Liver (tissue), 9 donors: ENCODE results near the gene SNCAIP. TPM values are rescaled to one million over a fixed set of nuclear protein-coding genes. Genes with fewer than 3 reads are reported as not detected.

Experiments
- DNase-seq: peaks from one replicate; pipeline ENCODE4 v3.0.0-alpha.2; 2017; ENCODE audit warnings: low spot score
- H3K27ac ChIP-seq, 2 donors: one replicate each; pipeline ENCODE4 v1.7.0; 2013; ENCODE audit warnings: inconsistent platforms in 2 of 2, low read length in 2 of 2, control low read depth in 1 of 2, low read depth in 1 of 2, mild to moderate bottlenecking in 1 of 2
- H3K27me3 ChIP-seq, 4 donors: one replicate each; pipeline versions ENCODE4 v1.6.1 to v1.7.0; 2013; ENCODE audit warnings: low read length in 3 of 4, inconsistent platforms in 1 of 4, mild to moderate bottlenecking in 1 of 4, moderate library complexity in 1 of 4; ENCODE audit not compliant: control insufficient read depth in 4 of 4, insufficient read depth in 4 of 4
- H3K36me3 ChIP-seq, 4 donors: one replicate each; pipeline versions ENCODE4 v1.6.1 to v1.7.0; 2013; ENCODE audit warnings: low read length in 3 of 4, mild to moderate bottlenecking in 3 of 4, low read depth in 1 of 4, moderate library complexity in 1 of 4; ENCODE audit not compliant: control insufficient read depth in 4 of 4, insufficient read depth in 3 of 4
- H3K4me1 ChIP-seq, 4 donors: one replicate each; pipeline versions ENCODE4 v1.6.1 to v1.7.0; 2013; ENCODE audit warnings: low read length in 3 of 4, mild to moderate bottlenecking in 3 of 4, moderate library complexity in 1 of 4; ENCODE audit not compliant: control insufficient read depth in 4 of 4, insufficient read depth in 4 of 4
- H3K4me3 ChIP-seq, 3 donors: one replicate each; pipeline versions ENCODE4 v1.6.1 to v1.7.0; 2013; ENCODE audit warnings: low read length in 3 of 3, control low read depth in 1 of 3, low read depth in 1 of 3, mild to moderate bottlenecking in 1 of 3
- H3K9ac ChIP-seq, 2 donors: one replicate each; pipeline ENCODE4 v1.7.0; 2013; ENCODE audit warnings: low read length in 2 of 2, mild to moderate bottlenecking in 2 of 2, moderate library complexity in 2 of 2, control low read depth in 1 of 2, low read depth in 1 of 2
- H3K9me3 ChIP-seq, 4 donors: one replicate each; pipeline versions ENCODE4 v1.6.1 to v1.7.0; 2013; ENCODE audit warnings: low read length in 3 of 4; ENCODE audit not compliant: control insufficient read depth in 4 of 4
- ATF3 ChIP-seq: IDR thresholded peaks from 2 replicates; pipeline ENCODE4 v1.6.1; 2016; ENCODE audit warnings: antibody characterized with exemption
- EGR1 ChIP-seq, 2 donors: IDR thresholded peaks; 2 replicates each; pipeline ENCODE4 v1.6.1; 2016 to 2018; ENCODE audit warnings: antibody characterized with exemption in 2 of 2, low read depth in 2 of 2
- FOXA1 ChIP-seq: IDR thresholded peaks from 2 replicates; pipeline ENCODE4 v1.6.1; 2016; ENCODE audit warnings: antibody characterized with exemption
- FOXA2 ChIP-seq: IDR thresholded peaks from 2 replicates; pipeline ENCODE4 v1.6.1; 2016; ENCODE audit warnings: antibody characterized with exemption
- GABPA ChIP-seq, 2 donors: IDR thresholded peaks in 1 of 2; conservative IDR thresholded peaks in 1 of 2; 2 replicates each; pipeline ENCODE4 v1.6.1; 2016; ENCODE audit warnings: antibody characterized with exemption in 2 of 2, mild to moderate bottlenecking in 1 of 2, moderate library complexity in 1 of 2
- HNF4A ChIP-seq, 2 donors: conservative IDR thresholded peaks; 2 replicates each; pipeline ENCODE4 v1.6.1; 2016; ENCODE audit warnings: antibody characterized with exemption in 2 of 2, mild to moderate bottlenecking in 2 of 2
- HNF4G ChIP-seq: IDR thresholded peaks from 2 replicates; pipeline ENCODE4 v1.6.1; 2016; ENCODE audit warnings: antibody characterized with exemption
- JUND ChIP-seq, 2 donors: IDR thresholded peaks; 2 replicates each; pipeline ENCODE4 v1.6.1; 2016; ENCODE audit warnings: antibody characterized with exemption in 2 of 2
- NR2F2 ChIP-seq: IDR thresholded peaks from 2 replicates; pipeline ENCODE4 v1.6.1; 2016; ENCODE audit warnings: antibody characterized with exemption
- RAD21 ChIP-seq, 2 donors: IDR thresholded peaks; 2 replicates each; pipeline ENCODE4 v1.6.1; 2016; ENCODE audit warnings: antibody characterized with exemption in 2 of 2, mild to moderate bottlenecking in 2 of 2
- RXRA ChIP-seq, 2 donors: IDR thresholded peaks; 2 replicates each; pipeline ENCODE4 v1.6.1; 2017 to 2018; ENCODE audit warnings: antibody characterized with exemption in 2 of 2, mild to moderate bottlenecking in 1 of 2
- SP1 ChIP-seq: IDR thresholded peaks from 2 replicates; pipeline ENCODE4 v1.6.1; 2018; ENCODE audit warnings: antibody characterized with exemption, mild to moderate bottlenecking
- TAF1 ChIP-seq: conservative IDR thresholded peaks from 2 replicates; pipeline ENCODE4 v1.6.1; 2016; ENCODE audit warnings: antibody characterized with exemption, mild to moderate bottlenecking
- YY1 ChIP-seq: IDR thresholded peaks from 2 replicates; pipeline ENCODE4 v1.6.1; 2016; ENCODE audit warnings: antibody characterized with exemption, mild to moderate bottlenecking
- ZBTB33 ChIP-seq: IDR thresholded peaks from 2 replicates; pipeline ENCODE4 v1.6.1; 2016; ENCODE audit warnings: antibody characterized with exemption
- WGBS: extraction: QIAGEN DNeasy Blood & Tissue Kit; methylation state at CpG from one replicate; pipeline ENCODE4 v1.1.7; 2013; 5-methylcytosine and 5-hydroxymethylcytosine counted together
- polyA plus RNA-seq, 2 donors: library from polyadenylated mRNA; stranded (reverse) in 1 of 2; unstranded in 1 of 2; fragments of 200-250 nt in 1 of 2; fragments of >200 nt in 1 of 2; fragmentation: Nextera tagmentation in 1 of 2; extraction: Ambion mirVana in 1 of 2; gene quantifications; one replicate each; pipeline versions ENCODE4 v1.2.1 to v1.2.3, GENCODE V29; 2013 to 2015
- total RNA-seq, 2 donors: library from RNA; depleted of rRNA; stranded (reverse); fragments of >200 nt; gene quantifications; one replicate each; pipeline ENCODE4 v1.2.3, GENCODE V29; 2014
- TF ChIP-seq, protein P1 (sequence below): fragments of 150-350 bp; IDR thresholded peaks from 2 replicates; pipeline ENCODE4 v1.5.1; 2017; ENCODE audit warnings: improper control_type of control experiment, low read depth, low read length; ENCODE audit not compliant: missing input control
- TF ChIP-seq, protein P2 (sequence below): IDR thresholded peaks from 2 replicates; pipeline ENCODE4 v1.6.1; 2016; ENCODE audit warnings: antibody characterized with exemption, mild to moderate bottlenecking
- TF ChIP-seq, protein P3 (sequence below): IDR thresholded peaks from 2 replicates; pipeline ENCODE4 v1.6.1; 2016; ENCODE audit warnings: antibody characterized with exemption
- donor health status: healthy.
- donor health status: healthy.
- donor health status: healthy.
- donor health status: healthy.
- donor health status: healthy.

Gene SNCAIP
- total and polyA plus RNA-seq, 4 donors: 0.17 to 2.1 (median 0.74) TPM

- H3K27ac ChIP-seq: no peak overlapping the region
- TF ChIP-seq HNF4G (no peak), ZBTB33 (no peak), HNF4A (conservative IDR thresholded peaks at IDR 0.05) (no peak), RAD21 (IDR thresholded peaks at IDR 0.05) (peak; percentile 80 to 83), TAF1 (no peak)
- TF ChIP-seq, protein P1, sequence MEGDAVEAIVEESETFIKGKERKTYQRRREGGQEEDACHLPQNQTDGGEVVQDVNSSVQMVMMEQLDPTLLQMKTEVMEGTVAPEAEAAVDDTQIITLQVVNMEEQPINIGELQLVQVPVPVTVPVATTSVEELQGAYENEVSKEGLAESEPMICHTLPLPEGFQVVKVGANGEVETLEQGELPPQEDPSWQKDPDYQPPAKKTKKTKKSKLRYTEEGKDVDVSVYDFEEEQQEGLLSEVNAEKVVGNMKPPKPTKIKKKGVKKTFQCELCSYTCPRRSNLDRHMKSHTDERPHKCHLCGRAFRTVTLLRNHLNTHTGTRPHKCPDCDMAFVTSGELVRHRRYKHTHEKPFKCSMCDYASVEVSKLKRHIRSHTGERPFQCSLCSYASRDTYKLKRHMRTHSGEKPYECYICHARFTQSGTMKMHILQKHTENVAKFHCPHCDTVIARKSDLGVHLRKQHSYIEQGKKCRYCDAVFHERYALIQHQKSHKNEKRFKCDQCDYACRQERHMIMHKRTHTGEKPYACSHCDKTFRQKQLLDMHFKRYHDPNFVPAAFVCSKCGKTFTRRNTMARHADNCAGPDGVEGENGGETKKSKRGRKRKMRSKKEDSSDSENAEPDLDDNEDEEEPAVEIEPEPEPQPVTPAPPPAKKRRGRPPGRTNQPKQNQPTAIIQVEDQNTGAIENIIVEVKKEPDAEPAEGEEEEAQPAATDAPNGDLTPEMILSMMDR: peak; percentile 50
- WGBS: 38% methylated on average over 3 of the region's 3 CpGs
- H3K9ac ChIP-seq: no peak overlapping the region
- H3K9me3 ChIP-seq: no peaks in the 10 kb centered on the region
- no peak for DNase-seq
- no peaks in the 10 kb centered on the region for H3K27me3 ChIP-seq
- H3K4me1 ChIP-seq: peaks cover 0 to 2% (median 0%) of the 10 kb centered on the region in 4 donors
- H3K4me3 ChIP-seq: no peak overlapping the region
- H3K36me3 ChIP-seq: no peaks in the 10 kb centered on the region
Measured at GRCh38 chr5:122492675-122493074, 180.6 kb downstream of the SNCAIP start.

DNA sequence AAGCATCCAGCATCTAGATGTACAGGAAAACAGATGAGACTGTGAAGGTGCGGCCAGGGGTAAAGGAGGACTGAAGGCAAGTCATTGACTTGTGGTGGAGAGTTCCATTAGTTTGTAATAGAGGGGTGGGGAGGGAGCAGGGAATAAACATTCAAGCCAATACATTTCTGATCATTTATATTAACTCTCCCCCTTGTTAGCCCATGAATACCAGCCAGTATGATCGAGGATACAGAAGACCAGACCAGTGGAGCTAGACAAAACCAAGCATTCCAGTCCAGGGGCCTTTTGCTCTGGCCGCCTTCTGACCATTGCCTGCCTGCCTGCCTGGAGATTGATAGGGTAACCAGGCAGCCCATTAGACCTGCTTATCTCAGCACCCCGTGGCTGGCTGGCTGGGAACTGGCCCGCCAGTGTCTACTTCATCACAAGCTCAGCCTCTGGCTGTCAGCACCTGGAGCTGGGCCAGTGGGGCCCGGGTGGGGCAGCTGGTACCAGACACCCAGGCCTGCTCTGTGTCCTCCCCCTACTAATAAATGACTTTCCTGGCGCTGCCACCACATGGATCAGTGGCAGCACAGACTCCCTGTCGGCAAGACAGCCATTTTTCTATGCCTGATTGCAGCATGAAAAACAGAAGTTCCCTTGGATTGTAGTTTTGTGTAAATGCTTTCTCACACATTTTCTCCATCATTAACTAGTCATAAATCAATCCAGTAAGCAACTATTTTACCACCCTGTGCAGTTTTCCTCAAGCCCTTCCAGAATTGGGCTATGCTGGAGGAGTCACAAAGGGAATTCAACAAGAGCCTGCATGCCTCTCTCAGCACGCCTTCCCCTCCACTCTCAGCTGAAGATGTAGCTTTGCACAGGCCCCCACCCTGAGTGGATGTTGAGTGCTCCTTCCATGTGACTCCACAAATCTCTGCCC is 181.3 kb downstream of the SNCAIP start:
- no peak for DNase-seq
- Histone ChIP-seq H3K27me3 (no peaks in the 10 kb centered on the region), H3K4me3 (no peak overlapping the region), H3K4me1 (peaks cover 0 to 2% (median 0%) of the 10 kb centered on the region in 4 donors), H3K9me3 (no peaks in the 10 kb centered on the region), H3K36me3 (no peaks in the 10 kb centered on the region), H3K9ac (no peak overlapping the region), H3K27ac (no peak overlapping the region)
- WGBS: 69% methylated on average over 9 of the region's 9 CpGs
- TF ChIP-seq TAF1: no peak
- no peak for TF ChIP-seq YY1
- TF ChIP-seq RXRA (IDR thresholded peaks at IDR 0.05): no peak
- no peak for TF ChIP-seq EGR1 (IDR thresholded peaks at IDR 0.05; ENCODE audit: low read depth in 2 of 2)
- no peak for TF ChIP-seq NR2F2
- no peak for TF ChIP-seq FOXA2
- TF ChIP-seq ATF3: no peak
- TF ChIP-seq HNF4A (conservative IDR thresholded peaks at IDR 0.05): no peak
- TF ChIP-seq, protein P1: no peak
- no peak for TF ChIP-seq HNF4G
- no peak for TF ChIP-seq SP1
- TF ChIP-seq FOXA1: no peak
- no peak for TF ChIP-seq JUND (IDR thresholded peaks at IDR 0.05)
- TF ChIP-seq RAD21 (IDR thresholded peaks at IDR 0.05): no peak
- no peak for TF ChIP-seq ZBTB33
- TF ChIP-seq, protein P2, sequence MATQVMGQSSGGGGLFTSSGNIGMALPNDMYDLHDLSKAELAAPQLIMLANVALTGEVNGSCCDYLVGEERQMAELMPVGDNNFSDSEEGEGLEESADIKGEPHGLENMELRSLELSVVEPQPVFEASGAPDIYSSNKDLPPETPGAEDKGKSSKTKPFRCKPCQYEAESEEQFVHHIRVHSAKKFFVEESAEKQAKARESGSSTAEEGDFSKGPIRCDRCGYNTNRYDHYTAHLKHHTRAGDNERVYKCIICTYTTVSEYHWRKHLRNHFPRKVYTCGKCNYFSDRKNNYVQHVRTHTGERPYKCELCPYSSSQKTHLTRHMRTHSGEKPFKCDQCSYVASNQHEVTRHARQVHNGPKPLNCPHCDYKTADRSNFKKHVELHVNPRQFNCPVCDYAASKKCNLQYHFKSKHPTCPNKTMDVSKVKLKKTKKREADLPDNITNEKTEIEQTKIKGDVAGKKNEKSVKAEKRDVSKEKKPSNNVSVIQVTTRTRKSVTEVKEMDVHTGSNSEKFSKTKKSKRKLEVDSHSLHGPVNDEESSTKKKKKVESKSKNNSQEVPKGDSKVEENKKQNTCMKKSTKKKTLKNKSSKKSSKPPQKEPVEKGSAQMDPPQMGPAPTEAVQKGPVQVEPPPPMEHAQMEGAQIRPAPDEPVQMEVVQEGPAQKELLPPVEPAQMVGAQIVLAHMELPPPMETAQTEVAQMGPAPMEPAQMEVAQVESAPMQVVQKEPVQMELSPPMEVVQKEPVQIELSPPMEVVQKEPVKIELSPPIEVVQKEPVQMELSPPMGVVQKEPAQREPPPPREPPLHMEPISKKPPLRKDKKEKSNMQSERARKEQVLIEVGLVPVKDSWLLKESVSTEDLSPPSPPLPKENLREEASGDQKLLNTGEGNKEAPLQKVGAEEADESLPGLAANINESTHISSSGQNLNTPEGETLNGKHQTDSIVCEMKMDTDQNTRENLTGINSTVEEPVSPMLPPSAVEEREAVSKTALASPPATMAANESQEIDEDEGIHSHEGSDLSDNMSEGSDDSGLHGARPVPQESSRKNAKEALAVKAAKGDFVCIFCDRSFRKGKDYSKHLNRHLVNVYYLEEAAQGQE: no peak
- TF ChIP-seq, protein P3, sequence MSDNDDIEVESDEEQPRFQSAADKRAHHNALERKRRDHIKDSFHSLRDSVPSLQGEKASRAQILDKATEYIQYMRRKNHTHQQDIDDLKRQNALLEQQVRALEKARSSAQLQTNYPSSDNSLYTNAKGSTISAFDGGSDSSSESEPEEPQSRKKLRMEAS: no peak
- TF ChIP-seq GABPA (IDR thresholded peaks at IDR 0.05 in 1 of 2, conservative IDR thresholded peaks at IDR 0.05 in 1 of 2): no peak
